ENCODE results near the gene ADD3. TPM values are rescaled to one million over a fixed set of nuclear protein-coding genes. Genes with fewer than 3 reads are reported as not detected.
A peak's percentile ranks its signal among the peaks of the same experiment; 100 is the strongest.

The ADD3 gene
- polyA plus RNA-seq, 1 donor (not counting 4 experiments of a cell fraction or from before 2014, with no cell fraction given): 61.7 TPM

DNA sequence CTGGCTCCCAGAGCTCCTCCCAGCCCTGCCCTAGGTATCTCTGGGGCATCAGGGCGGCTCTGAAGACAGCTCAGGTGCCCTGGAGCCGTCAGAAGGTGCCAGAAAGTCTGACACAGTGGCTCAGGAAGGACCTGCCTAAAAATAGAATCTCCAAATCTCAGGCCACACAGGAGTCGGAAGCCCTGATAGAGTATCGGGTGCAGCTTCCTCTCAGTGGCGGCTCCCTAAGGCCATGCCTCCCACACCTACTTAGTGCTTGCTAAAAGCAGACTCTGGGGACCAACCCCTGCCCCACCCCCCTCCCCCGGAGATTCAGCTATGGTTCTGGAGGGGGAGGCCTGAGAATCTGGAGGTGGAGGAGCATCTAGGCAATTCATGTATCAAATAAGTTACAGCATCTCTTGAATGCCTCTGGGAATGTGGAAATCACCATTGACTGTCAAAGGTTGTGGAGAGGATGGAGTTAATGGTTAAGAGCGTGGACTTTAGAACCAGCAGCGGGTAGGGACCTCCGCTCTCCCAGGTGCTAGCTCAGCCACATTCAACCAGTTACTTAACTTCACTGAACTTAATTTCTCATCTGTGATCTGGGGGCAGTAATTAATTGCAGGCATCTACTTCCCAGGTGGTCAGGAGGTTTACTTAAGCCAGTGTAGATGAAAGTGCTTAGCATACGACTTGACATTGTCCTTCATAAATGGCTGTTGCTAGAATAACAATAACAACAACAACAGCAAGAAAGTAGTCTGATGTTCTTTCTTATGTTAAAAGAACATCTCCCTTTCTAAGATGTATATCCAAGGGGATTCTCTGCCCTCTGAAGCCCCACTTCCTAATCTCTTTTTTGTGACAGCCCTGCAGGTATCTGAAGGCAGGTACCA is 161.1 kb downstream of the ADD3 start:
- DNase-seq (ENCODE audit: low read depth, low spot score) (no peak), FAIRE-seq (no peak)
- Histone ChIP-seq H2AFZ (ENCODE audit: control insufficient read depth, low read length) (peak overlapping the region; percentile 70), H3K4me1 (ENCODE audit: control insufficient read depth, extremely low read depth, insufficient read depth, low read length) (peaks cover 6% of the 10 kb centered on the region), H3K27me3 (ENCODE audit: control insufficient read depth, extremely low read depth, insufficient read depth, low read length) (peaks cover 19% of the 10 kb centered on the region), H3K36me3 (ENCODE audit: control insufficient read depth in 2 of 2, extremely low read depth in 1 of 2, insufficient read depth in 2 of 2, low read length in 2 of 2) (no peaks in the 10 kb centered on the region), H3K79me2 (ENCODE audit: control insufficient read depth, insufficient read depth, low read length) (no peaks in the 10 kb centered on the region), H3K9ac (ENCODE audit: control insufficient read depth, extremely low read depth, insufficient read depth, low read length) (no peak overlapping the region), H3K27ac (ENCODE audit: control insufficient read depth, insufficient read depth, low read length) (no peak overlapping the region), H3K4me2 (ENCODE audit: control insufficient read depth, extremely low read depth, insufficient read depth, low read depth, low read length) (peak overlapping the region; percentile 22), H3K4me3 (ENCODE audit: control insufficient read depth in 2 of 3, extremely low read depth in 1 of 3, insufficient read depth in 2 of 3, low read depth in 1 of 3, low read length in 3 of 3) (no peak overlapping the region), H3K9me3 (ENCODE audit: control insufficient read depth, low read depth, low read length) (no peaks in the 10 kb centered on the region), H4K20me1 (ENCODE audit: control insufficient read depth, extremely low read depth, insufficient read depth, low read length) (no peaks in the 10 kb centered on the region), H3K9me1 (ENCODE audit: control insufficient read depth, extremely low read depth, insufficient read depth, low read length) (no peaks in the 10 kb centered on the region)
- dilution Hi-C loops (cut with MboI; ENCODE audit: extremely low pct_ligation_motif_present, low sequenced_read_pairs): no loop called here
- TF ChIP-seq, protein P1, sequence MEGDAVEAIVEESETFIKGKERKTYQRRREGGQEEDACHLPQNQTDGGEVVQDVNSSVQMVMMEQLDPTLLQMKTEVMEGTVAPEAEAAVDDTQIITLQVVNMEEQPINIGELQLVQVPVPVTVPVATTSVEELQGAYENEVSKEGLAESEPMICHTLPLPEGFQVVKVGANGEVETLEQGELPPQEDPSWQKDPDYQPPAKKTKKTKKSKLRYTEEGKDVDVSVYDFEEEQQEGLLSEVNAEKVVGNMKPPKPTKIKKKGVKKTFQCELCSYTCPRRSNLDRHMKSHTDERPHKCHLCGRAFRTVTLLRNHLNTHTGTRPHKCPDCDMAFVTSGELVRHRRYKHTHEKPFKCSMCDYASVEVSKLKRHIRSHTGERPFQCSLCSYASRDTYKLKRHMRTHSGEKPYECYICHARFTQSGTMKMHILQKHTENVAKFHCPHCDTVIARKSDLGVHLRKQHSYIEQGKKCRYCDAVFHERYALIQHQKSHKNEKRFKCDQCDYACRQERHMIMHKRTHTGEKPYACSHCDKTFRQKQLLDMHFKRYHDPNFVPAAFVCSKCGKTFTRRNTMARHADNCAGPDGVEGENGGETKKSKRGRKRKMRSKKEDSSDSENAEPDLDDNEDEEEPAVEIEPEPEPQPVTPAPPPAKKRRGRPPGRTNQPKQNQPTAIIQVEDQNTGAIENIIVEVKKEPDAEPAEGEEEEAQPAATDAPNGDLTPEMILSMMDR (optimal IDR thresholded peaks at IDR 0.05 in 1 of 3, IDR thresholded peaks at IDR 0.05 in 1 of 3, conservative IDR thresholded peaks at IDR 0.05 in 1 of 3; ENCODE audit: extremely low read depth in 1 of 3, insufficient read depth in 2 of 3, low read length in 3 of 3): no peak
- no peak for TF ChIP-seq EZH2 (IDR thresholded peaks at IDR 0.05; ENCODE audit: low read length)

DNA sequence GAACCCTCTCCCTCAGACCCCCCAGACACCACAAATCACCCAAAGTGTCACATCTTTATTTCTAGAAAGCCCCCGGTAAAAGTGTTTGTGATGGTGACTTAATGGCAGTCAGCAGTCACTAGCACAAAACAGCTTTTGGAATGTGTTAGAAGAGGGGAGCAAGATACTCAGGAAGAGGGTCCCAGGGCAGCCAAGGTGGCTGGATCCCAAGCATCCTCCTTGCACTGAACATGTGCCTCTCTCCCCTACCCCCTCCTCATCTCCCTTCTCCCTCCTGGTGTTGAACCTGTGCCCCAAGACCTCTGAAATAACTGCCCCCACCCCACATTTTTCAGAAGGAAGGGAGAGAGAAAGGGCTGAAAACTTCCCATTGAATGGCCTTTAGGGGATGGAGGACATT is 161.8 kb downstream of the ADD3 start:
- Histone ChIP-seq H3K27me3 (ENCODE audit: control insufficient read depth, extremely low read depth, insufficient read depth, low read length) (peaks cover 19% of the 10 kb centered on the region), H3K36me3 (ENCODE audit: control insufficient read depth in 2 of 2, extremely low read depth in 1 of 2, insufficient read depth in 2 of 2, low read length in 2 of 2) (no peaks in the 10 kb centered on the region), H4K20me1 (ENCODE audit: control insufficient read depth, extremely low read depth, insufficient read depth, low read length) (no peaks in the 10 kb centered on the region), H3K9me3 (ENCODE audit: control insufficient read depth, low read depth, low read length) (no peaks in the 10 kb centered on the region), H3K9me1 (ENCODE audit: control insufficient read depth, extremely low read depth, insufficient read depth, low read length) (no peaks in the 10 kb centered on the region), H3K4me2 (ENCODE audit: control insufficient read depth, extremely low read depth, insufficient read depth, low read depth, low read length) (no peak overlapping the region), H3K9ac (ENCODE audit: control insufficient read depth, extremely low read depth, insufficient read depth, low read length) (no peak overlapping the region), H2AFZ (ENCODE audit: control insufficient read depth, low read length) (no peak overlapping the region), H3K4me1 (ENCODE audit: control insufficient read depth, extremely low read depth, insufficient read depth, low read length) (peaks cover 6% of the 10 kb centered on the region), H3K4me3 (ENCODE audit: control insufficient read depth in 2 of 3, extremely low read depth in 1 of 3, insufficient read depth in 2 of 3, low read depth in 1 of 3, low read length in 3 of 3) (no peak overlapping the region), H3K27ac (ENCODE audit: control insufficient read depth, insufficient read depth, low read length) (no peak overlapping the region), H3K79me2 (ENCODE audit: control insufficient read depth, insufficient read depth, low read length) (no peaks in the 10 kb centered on the region)
- TF ChIP-seq, protein P1 (optimal IDR thresholded peaks at IDR 0.05 in 1 of 3, IDR thresholded peaks at IDR 0.05 in 1 of 3, conservative IDR thresholded peaks at IDR 0.05 in 1 of 3; ENCODE audit: extremely low read depth in 1 of 3, insufficient read depth in 2 of 3, low read length in 3 of 3): no peak
- no peak for TF ChIP-seq EZH2 (IDR thresholded peaks at IDR 0.05; ENCODE audit: low read length)
- no peak for DNase-seq (ENCODE audit: low read depth, low spot score)
- FAIRE-seq: no peak
- dilution Hi-C loops (cut with MboI; ENCODE audit: extremely low pct_ligation_motif_present, low sequenced_read_pairs): no loop called here

Data from keratinocyte (primary cell).